ENCODE data around the gene IGSF21. TPM values are rescaled to one million over a fixed set of nuclear protein-coding genes. Genes with fewer than 3 reads are reported as not detected.

IGSF21 gene
- total and polyA plus RNA-seq, 2 donors (not counting 1 experiment from before 2014, with no cell fraction given), result not detected

DNA sequence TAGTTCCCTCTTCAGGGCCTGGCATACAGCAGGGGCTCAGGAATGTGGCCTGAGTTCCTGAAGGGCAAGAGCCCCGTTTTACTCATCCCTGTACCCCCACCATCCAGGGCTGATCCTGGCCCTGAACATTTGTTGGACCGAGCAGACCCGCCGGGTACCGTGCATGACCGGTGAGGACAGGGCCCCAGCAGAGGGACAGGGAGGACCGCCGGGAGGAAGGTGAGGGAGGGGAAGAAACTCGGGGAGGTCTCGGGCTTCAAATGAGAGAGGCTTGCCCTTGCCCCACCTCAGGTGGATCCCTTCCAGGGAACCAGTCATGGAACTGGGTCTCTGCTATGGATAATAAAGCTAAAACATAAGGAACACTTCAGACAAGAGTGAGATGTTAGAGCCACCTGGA lies 205.4 kb downstream of the IGSF21 start:
- H3K4me3 ChIP-seq (ENCODE audit: control extremely low read depth in 1 of 5, extremely low read depth in 1 of 5, insufficient read depth in 1 of 5, low read depth in 2 of 5, low read length in 4 of 5), result no peak overlapping the region
- H3K9ac ChIP-seq (ENCODE audit: low read length), result no peak overlapping the region
- no peak for DNase-seq
- no peak overlapping the region for H2AFZ ChIP-seq (ENCODE audit: insufficient read depth, low read depth, low read length, poor library complexity, severe bottlenecking)
- Mint-ChIP-seq H3K4me3 (no peak overlapping the region), H3K27ac (no peak overlapping the region), H3K4me1 (no peaks in the 10 kb centered on the region), H3K27me3 (peaks cover 4% of the 10 kb centered on the region), H3K9me3 (ENCODE audit: insufficient read depth) (no peaks in the 10 kb centered on the region)
- H3K4me1 ChIP-seq (ENCODE audit: control insufficient read depth in 2 of 2, insufficient read depth in 2 of 2, low read length in 2 of 2), result no peaks in the 10 kb centered on the region
- no peak for ATAC-seq (ENCODE audit: low read depth)
- intact Hi-C loops (cut with micrococcal nuclease), result no loop called here
- peaks cover 0 to 17% (median 0%) of the 10 kb centered on the region in 3 donors for H3K9me3 ChIP-seq (ENCODE audit: control extremely low read depth in 1 of 3, control insufficient read depth in 2 of 3, insufficient read depth in 1 of 3, low read length in 2 of 3)
- no peaks in the 10 kb centered on the region for H3K27me3 ChIP-seq (replicated peaks in 1 of 4; ENCODE audit: control extremely low read depth in 1 of 4, control insufficient read depth in 3 of 4, insufficient read depth in 4 of 4, low read length in 3 of 4)
- 89% methylated on average over 10 of the region's 10 CpGs for WGBS (ENCODE audit: insufficient coverage)
- TF ChIP-seq EZH2 (IDR thresholded peaks at IDR 0.05; ENCODE audit: borderline replicate concordance, insufficient read depth, low read depth, low read length, poor library complexity, severe bottlenecking), result no peak
- TF ChIP-seq, protein P1, sequence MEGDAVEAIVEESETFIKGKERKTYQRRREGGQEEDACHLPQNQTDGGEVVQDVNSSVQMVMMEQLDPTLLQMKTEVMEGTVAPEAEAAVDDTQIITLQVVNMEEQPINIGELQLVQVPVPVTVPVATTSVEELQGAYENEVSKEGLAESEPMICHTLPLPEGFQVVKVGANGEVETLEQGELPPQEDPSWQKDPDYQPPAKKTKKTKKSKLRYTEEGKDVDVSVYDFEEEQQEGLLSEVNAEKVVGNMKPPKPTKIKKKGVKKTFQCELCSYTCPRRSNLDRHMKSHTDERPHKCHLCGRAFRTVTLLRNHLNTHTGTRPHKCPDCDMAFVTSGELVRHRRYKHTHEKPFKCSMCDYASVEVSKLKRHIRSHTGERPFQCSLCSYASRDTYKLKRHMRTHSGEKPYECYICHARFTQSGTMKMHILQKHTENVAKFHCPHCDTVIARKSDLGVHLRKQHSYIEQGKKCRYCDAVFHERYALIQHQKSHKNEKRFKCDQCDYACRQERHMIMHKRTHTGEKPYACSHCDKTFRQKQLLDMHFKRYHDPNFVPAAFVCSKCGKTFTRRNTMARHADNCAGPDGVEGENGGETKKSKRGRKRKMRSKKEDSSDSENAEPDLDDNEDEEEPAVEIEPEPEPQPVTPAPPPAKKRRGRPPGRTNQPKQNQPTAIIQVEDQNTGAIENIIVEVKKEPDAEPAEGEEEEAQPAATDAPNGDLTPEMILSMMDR (IDR thresholded peaks at IDR 0.05), result no peak
- ChIA-PET CTCF (no interaction called here), POLR2A (no interaction called here)
- no peak overlapping the region for H3K27ac ChIP-seq (ENCODE audit: low read length in 2 of 2)
- H3K4me2 ChIP-seq (replicated peaks; ENCODE audit: low read depth, low read length, poor library complexity, severe bottlenecking), result no peak overlapping the region
- no peaks in the 10 kb centered on the region for H3K79me2 ChIP-seq (ENCODE audit: control insufficient read depth, insufficient read depth, low read length)
- H3K36me3 ChIP-seq (replicated peaks in 1 of 2; ENCODE audit: control extremely low read depth in 1 of 2, control insufficient read depth in 1 of 2, extremely low read depth in 1 of 2, insufficient read depth in 2 of 2, low read length in 1 of 2), result no peaks in the 10 kb centered on the region
- no peaks in the 10 kb centered on the region for H4K20me1 ChIP-seq (ENCODE audit: control insufficient read depth, insufficient read depth, low read length, poor library complexity, severe bottlenecking)

DNA sequence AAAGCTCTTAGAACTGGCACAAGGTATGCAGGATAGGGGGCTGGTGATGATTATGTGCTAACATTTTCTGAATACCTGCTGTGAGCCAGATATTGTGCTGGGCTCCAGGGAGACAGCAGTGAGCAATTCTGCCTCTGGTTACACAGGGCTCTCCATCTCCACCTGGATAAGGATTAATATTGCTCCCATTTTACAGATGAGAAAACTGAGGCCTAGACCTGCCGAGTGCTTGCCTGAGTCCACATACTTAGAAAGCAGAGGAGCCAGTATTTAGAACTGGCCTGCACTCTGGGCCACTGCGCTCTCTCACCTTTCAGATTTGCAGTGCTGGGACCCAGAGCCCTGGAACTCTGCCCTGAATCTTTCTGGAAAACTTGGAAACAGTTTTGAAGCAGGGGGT lies 205.9 kb downstream of the IGSF21 start:
- TF ChIP-seq, protein P1 (IDR thresholded peaks at IDR 0.05), result no peak
- Histone ChIP-seq H3K4me1 (ENCODE audit: control insufficient read depth in 2 of 2, insufficient read depth in 2 of 2, low read length in 2 of 2) (no peaks in the 10 kb centered on the region), H3K4me3 (ENCODE audit: control extremely low read depth in 1 of 5, extremely low read depth in 1 of 5, insufficient read depth in 1 of 5, low read depth in 2 of 5, low read length in 4 of 5) (no peak overlapping the region), H4K20me1 (ENCODE audit: control insufficient read depth, insufficient read depth, low read length, poor library complexity, severe bottlenecking) (no peaks in the 10 kb centered on the region), H3K27me3 (replicated peaks in 1 of 4; ENCODE audit: control extremely low read depth in 1 of 4, control insufficient read depth in 3 of 4, insufficient read depth in 4 of 4, low read length in 3 of 4) (no peaks in the 10 kb centered on the region), H2AFZ (ENCODE audit: insufficient read depth, low read depth, low read length, poor library complexity, severe bottlenecking) (no peak overlapping the region), H3K9ac (ENCODE audit: low read length) (no peak overlapping the region), H3K36me3 (replicated peaks in 1 of 2; ENCODE audit: control extremely low read depth in 1 of 2, control insufficient read depth in 1 of 2, extremely low read depth in 1 of 2, insufficient read depth in 2 of 2, low read length in 1 of 2) (no peaks in the 10 kb centered on the region), H3K79me2 (ENCODE audit: control insufficient read depth, insufficient read depth, low read length) (no peaks in the 10 kb centered on the region), H3K27ac (ENCODE audit: low read length in 2 of 2) (no peak overlapping the region), H3K9me3 (ENCODE audit: control extremely low read depth in 1 of 3, control insufficient read depth in 2 of 3, insufficient read depth in 1 of 3, low read length in 2 of 3) (peaks cover 0 to 21% (median 0%) of the 10 kb centered on the region in 3 donors), H3K4me2 (replicated peaks; ENCODE audit: low read depth, low read length, poor library complexity, severe bottlenecking) (no peak overlapping the region)
- no peak for ATAC-seq (ENCODE audit: low read depth)
- no peak for DNase-seq
- Mint-ChIP-seq H3K27me3 (peaks cover 4% of the 10 kb centered on the region), H3K4me3 (no peak overlapping the region), H3K4me1 (no peaks in the 10 kb centered on the region), H3K27ac (no peak overlapping the region), H3K9me3 (ENCODE audit: insufficient read depth) (no peaks in the 10 kb centered on the region)
- intact Hi-C loops (cut with micrococcal nuclease), result no loop called here
- WGBS (ENCODE audit: insufficient coverage), result 76% methylated on average over 2 of the region's 2 CpGs
- POLR2A ChIA-PET, result no interaction called here
- CTCF ChIA-PET, result interaction anchor here (1.6 kb wide), 1 partner anchor 15 kb away, joined by 3 read pairs; no protein-coding TSS in a partner anchor
